GM21737 (cell line): ENCODE data around the gene ZBTB7B.
A peak's percentile ranks its signal among the peaks of the same experiment; 100 is the strongest.

Experiments used
- ATAC-seq: cut with Tn5 transposase; IDR thresholded peaks from one replicate; pipeline ENCODE4 v1.9.1; 2021; ENCODE audit warnings: mild to moderate bottlenecking, moderate library complexity; ENCODE audit not compliant: unreplicated experiment

Gene ZBTB7B

DNA sequence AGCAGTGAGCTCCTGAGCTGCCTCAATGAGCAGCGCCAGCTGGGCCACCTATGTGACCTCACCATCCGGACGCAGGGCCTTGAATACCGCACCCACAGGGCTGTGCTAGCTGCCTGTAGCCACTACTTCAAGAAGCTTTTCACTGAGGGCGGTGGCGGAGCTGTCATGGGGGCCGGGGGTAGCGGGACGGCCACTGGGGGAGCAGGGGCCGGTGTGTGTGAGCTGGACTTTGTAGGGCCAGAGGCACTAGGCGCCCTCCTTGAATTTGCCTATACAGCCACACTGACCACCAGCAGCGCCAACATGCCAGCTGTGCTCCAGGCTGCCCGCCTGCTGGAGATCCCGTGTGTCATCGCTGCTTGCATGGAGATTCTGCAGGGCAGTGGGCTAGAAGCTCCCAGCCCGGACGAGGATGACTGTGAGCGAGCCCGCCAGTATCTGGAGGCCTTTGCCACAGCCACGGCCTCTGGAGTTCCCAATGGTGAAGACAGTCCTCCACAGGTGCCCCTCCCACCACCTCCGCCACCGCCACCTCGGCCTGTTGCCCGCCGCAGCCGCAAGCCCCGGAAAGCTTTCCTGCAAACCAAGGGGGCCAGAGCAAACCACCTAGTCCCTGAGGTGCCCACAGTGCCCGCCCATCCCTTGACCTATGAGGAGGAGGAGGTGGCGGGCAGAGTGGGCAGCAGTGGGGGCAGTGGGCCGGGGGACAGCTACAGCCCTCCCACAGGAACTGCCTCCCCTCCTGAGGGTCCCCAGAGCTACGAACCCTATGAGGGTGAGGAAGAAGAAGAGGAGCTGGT lies 12.3 kb downstream of the ZBTB7B start:
- no peak for ATAC-seq

DNA sequence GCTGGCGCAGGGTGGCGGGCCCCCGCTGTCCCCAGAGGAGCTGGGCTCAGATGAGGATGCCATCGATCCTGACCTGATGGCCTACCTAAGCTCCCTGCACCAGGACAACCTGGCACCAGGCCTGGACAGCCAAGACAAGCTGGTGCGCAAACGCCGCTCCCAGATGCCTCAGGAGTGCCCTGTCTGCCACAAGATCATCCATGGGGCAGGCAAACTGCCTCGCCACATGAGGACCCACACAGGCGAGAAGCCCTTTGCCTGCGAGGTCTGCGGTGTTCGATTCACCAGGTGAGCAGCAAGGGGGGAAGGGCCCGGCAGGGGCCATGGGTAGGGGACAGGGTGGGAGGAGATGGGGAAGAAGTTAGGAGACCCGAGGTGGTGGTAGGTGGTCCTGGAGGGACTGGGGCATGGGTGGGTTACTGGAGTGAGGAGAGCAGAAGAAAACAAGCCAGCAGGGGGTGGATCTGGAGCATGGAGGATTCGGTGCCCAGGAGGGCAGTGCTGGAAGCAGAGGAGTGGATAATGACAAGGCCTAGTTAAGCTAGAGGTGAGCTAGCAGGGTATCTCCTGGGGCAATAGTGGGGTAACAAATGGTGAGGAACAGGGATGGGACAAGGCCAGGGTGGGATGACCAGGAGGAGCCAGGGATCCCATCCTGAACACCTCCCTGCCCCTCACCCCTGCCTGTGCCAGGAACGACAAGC lies 13.1 kb downstream of the ZBTB7B start:
- no peak for ATAC-seq

DNA sequence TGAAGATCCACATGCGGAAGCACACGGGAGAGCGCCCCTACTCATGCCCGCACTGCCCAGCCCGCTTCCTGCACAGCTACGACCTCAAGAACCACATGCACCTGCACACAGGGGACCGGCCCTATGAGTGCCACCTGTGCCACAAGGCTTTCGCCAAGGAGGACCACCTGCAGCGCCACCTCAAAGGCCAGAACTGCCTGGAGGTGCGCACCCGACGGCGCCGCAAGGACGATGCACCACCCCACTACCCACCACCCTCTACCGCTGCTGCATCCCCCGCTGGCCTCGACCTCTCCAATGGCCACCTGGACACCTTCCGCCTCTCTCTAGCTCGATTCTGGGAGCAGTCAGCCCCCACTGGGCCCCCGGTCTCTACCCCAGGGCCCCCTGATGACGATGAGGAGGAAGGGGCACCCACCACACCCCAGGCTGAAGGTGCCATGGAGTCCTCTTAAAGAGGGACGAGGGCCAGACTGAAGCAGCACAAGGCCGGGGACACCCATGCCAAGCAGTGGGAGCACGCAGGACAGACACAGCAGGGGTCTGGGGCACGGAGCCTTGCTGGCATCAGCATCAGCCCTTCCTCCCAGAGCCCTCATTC lies 13.7 kb downstream of the ZBTB7B start:
- ATAC-seq, result no peak

- peak; percentile 47 for ATAC-seq
Measured at GRCh38 chr1:155017041-155017945, 14.7 kb downstream of the ZBTB7B start.

DNA sequence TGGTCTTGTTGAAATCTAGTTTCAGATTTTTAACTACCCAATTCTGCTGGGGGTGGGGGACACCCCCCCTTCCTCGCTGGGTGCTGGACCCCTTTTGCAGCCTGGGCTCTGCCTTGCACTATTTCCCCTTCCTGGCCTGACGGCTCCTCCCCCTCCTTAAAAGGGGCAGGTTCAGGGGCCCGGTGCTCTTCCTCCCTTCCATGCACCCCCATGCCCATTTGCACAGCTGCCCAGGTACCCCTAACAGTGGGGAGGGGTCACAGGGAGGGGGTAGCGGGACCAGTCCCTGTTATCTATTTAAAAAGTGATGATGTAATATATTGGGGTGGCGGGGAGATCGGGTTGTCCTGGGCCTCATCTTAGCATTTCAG lies 15.3 kb downstream of the ZBTB7B start:
- ATAC-seq, result no peak

- ATAC-seq, result no peak
Measured at GRCh38 chr1:155018617-155019348, 16.2 kb downstream of the ZBTB7B start.

- ATAC-seq, result no peak
Measured at GRCh38 chr1:155019377-155020245, 17.0 kb downstream of the ZBTB7B start.

GRCh38 chr1:155022136-155022926 lies 19.7 kb downstream of the ZBTB7B start:
- no peak for ATAC-seq

DNA sequence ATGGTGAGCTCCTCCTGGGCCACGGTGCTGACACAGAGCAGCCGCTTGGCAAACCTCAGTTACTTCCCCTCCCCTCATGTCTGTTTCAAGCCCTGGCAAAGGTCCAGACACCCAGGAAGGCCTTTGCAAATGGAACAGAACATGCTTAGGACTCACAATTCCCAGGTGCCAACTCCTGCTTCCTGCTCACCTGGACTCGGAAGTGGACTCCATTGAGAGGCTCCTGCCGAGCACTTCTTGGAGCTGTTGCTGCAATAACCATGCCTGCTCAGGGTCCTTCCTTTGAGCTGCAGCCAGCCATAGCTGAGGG lies 20.3 kb downstream of the ZBTB7B start:
- no peak for ATAC-seq

DNA sequence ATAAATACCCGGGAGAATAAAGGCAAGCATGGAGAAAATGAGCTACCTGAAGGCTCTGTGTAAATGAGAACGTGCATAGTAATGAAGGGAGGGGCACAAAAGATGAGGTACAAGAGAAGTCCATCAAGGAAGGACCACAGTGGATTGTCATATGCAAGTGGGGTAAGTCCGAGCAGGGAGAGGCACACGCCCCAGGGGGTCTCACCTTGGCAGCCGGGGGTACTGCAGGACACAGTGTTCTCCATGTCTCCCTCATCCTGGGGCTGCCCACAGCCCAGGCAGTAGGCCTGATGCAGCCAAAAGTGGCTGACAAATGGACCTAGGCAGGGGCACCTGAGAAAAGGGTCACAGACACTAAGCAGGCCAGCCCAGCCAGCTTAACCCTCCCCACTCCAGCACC lies 21.0 kb downstream of the ZBTB7B start:
- ATAC-seq, result no peak

GRCh38 chr1:155024315-155024714 lies 21.7 kb downstream of the ZBTB7B start:
- ATAC-seq, result no peak

DNA sequence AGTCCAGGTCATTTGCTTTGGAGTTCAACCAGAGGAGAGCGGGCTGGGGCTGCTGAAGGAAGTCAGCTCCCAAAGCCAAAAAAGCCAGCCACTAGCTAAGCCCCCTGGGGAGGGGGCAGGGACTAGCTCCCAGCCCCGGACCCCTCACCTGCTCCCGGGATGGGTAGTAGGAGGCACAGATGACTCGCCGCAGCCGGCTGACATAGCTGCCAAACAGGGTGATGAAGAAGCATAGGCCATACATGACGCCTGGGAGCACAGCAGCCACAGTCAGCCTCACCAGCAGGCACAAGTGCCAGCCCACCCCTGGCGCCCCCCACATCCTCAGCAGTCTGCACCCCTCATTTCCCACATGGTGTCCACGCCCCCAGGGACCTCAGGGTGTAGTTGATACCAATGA lies 23.6 kb downstream of the ZBTB7B start:
- no peak for ATAC-seq

DNA sequence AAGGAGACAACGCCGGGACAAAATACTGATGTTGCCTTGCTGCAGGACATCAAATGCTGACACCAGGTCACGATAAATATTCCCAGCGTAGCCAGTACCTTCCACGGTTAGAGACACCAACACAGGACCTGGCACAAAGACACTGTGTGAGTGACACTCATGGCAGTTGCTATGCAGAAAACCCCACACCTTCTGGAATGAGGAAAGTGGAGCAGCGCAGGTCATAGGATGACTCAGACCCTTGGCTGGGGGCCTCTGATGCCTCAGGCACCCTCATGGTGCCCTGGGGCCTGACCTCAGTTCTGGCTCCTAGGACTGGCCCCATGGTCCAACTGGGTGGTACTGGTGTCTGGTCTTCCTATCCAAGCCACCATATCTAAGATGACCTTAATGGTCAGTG lies 24.0 kb downstream of the ZBTB7B start:
- ATAC-seq, result no peak

GRCh38 chr1:155029513-155030242 lies 27.1 kb downstream of the ZBTB7B start:
- ATAC-seq, result no peak

DNA sequence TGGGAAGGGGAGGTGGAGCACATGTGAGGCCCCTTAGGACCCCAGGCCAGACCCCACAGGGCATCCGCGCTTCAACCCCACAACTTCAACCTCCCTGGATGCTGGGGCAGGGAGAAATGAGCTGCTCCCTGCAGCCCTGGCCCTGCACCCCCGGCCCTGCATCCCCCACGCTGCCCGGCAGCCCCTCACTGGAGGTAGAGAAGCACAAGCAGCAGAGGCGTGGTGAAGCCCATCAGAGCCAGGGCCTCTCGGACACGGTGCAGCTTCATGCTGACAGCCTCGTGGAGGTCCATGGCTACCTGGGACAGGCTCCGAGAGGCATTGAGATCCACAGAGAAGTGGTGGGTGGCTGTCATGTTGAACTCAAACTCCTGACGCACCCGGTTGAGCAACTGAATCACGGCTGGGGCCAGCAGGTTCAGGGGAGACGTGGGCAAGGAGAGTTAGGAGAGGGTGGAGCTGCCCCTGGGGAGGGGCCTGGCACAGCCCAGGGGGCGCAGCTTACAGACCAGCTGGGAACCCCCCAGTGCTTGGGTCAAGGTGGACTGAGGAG lies 27.7 kb downstream of the ZBTB7B start:
- no peak for ATAC-seq

GRCh38 chr1:155030899-155031298 lies 28.3 kb downstream of the ZBTB7B start:
- ATAC-seq, result no peak

DNA sequence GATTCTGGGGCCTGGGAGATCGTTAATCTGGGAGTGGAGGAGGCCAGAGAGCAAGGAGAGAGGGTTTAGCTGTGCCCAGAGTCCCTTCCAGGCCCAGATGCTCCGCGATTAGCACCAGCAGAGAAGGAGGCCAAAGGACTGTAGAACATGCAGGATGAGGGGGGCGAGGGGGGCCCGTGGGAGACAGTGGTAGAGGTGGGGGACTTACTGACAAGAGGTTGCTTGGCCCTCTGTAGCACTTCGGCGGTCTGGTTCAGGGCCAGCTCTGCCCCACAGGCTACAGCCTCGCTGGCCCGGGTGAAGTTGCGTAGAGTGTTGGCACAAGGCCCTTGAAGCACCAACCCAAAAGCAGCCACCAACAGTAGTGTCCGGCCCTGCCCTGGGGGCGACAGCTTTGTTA lies 30.3 kb downstream of the ZBTB7B start:
- ATAC-seq, result no peak

DNA sequence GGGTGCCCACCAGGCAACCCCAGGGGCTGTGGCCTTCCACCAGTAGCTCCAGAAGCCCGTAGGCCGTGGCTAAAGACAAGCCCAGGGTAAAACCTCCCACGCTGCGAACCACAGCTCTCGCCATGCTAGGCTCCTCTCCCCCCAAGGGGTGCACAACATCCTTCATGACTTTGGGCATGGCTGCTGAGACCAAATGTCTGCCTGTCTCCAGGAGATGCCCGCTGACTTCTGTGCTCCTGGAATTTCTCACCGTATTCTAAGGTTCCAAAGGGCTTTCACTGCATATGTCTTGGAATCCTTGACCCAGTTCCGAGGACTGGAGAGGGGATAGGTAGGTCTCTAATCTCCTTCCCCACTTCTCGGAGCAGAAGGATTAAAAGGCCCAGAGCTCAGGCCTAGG lies 30.9 kb downstream of the ZBTB7B start, which contains the start of the genes DCST1 and DCST2:
Gene DCST1, plus strand, starts transcription at position 301 of the 400 bp plus-strand sequence. CDS start 213 bp downstream, outside the sequence.
Gene DCST2, minus strand, starts transcription at position 258 of the 400 bp plus-strand sequence. Its CDS starts 80 bp downstream, at position 178.
- ATAC-seq, result no peak
